HUES64 (cell line): Measurements from ENCODE around the gene RNF11.

Source experiments
- H3K27ac ChIP-seq: 2 replicates; pipeline ENCODE4 v1.7.0; 2013; ENCODE audit warnings: low read depth, low read length, inconsistent platforms
- H3K27me3 ChIP-seq: 2 replicates; pipeline ENCODE4 v1.6.1; 2013; ENCODE audit warnings: mild to moderate bottlenecking, low read length; ENCODE audit not compliant: insufficient read depth
- H3K36me3 ChIP-seq: 2 replicates; pipeline ENCODE4 v1.6.1; 2013; ENCODE audit warnings: mild to moderate bottlenecking, low read length; ENCODE audit not compliant: insufficient read depth
- H3K4me1 ChIP-seq: 2 replicates; pipeline ENCODE4 v1.6.1; 2013; ENCODE audit warnings: mild to moderate bottlenecking, low read length, moderate library complexity; ENCODE audit not compliant: insufficient read depth
- H3K4me3 ChIP-seq: 2 replicates; pipeline ENCODE4 v1.5.1; 2013; ENCODE audit warnings: mild to moderate bottlenecking, low read length, moderate library complexity
- H3K9ac ChIP-seq: 2 replicates; pipeline ENCODE4 v1.6.1; 2013; ENCODE audit warnings: mild to moderate bottlenecking, low read depth, low read length
- H3K9me3 ChIP-seq: 2 replicates; pipeline ENCODE4 v1.6.1; 2013; ENCODE audit warnings: low read depth, low read length; ENCODE audit not compliant: insufficient read depth
- WGBS: fragments of 150-250, 120-280 bp; methylation state at CpG from one replicate; pipeline ENCODE4 v1.1.7; 2013; ENCODE audit warnings: missing lambda C conversion rate; 5-methylcytosine and 5-hydroxymethylcytosine counted together

Gene RNF11

DNA sequence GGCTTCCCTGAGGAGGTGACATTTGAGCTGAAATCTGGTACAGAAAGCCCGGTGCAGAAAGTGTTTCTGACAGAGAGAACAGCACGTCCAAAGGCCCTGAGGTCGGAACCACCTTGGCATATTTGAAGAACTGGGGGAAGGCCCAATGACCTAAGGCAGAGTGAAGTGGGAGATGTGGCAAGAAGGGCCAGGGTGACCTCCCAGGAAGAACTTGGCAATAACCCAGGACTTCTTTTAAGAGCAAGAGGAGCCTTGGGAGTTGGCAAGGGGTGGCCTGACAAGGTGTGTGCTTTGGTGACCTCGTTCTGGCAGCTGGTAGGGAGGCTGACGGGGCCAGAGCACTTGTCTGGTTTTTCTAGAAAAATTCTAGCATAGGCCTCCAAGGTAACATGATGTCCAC lies 70.9 kb downstream of the RNF11 start:
- Histone ChIP-seq H3K4me3 (no peak overlapping the region), H3K27me3 (no peaks in the 10 kb centered on the region), H3K36me3 (no peaks in the 10 kb centered on the region), H3K4me1 (no peaks in the 10 kb centered on the region; the same call in 1 of the 2 replicates), H3K9ac (no peak overlapping the region), H3K27ac (no peak overlapping the region), H3K9me3 (no peaks in the 10 kb centered on the region)
- 92% methylated on average over 5 of the region's 5 CpGs for WGBS

GRCh38 chr1:51308636-51309035 lies 72.6 kb downstream of the RNF11 start:
- Histone ChIP-seq H3K4me3 (no peak overlapping the region), H3K9ac (no peak overlapping the region), H3K4me1 (no peaks in the 10 kb centered on the region; the same call in 1 of the 2 replicates), H3K27ac (no peak overlapping the region), H3K27me3 (no peaks in the 10 kb centered on the region), H3K36me3 (no peaks in the 10 kb centered on the region), H3K9me3 (no peaks in the 10 kb centered on the region)
- WGBS, result 92% methylated on average over 6 of the region's 6 CpGs

- Histone ChIP-seq H3K9me3 (no peaks in the 10 kb centered on the region), H3K36me3 (no peaks in the 10 kb centered on the region), H3K4me3 (no peak overlapping the region), H3K27ac (no peak overlapping the region), H3K4me1 (no peaks in the 10 kb centered on the region; the same call in 1 of the 2 replicates), H3K27me3 (no peaks in the 10 kb centered on the region), H3K9ac (no peak overlapping the region)
- WGBS, result 87% methylated on average over 7 of the region's 8 CpGs
Measured at GRCh38 chr1:51309291-51309690, 73.2 kb downstream of the RNF11 start.

- no peaks in the 10 kb centered on the region for H3K36me3 ChIP-seq
- H3K4me3 ChIP-seq, result no peak overlapping the region
- no peaks in the 10 kb centered on the region for H3K9me3 ChIP-seq
- no peak overlapping the region for H3K9ac ChIP-seq
- H3K27ac ChIP-seq, result no peak overlapping the region
- WGBS, result 87% methylated on average over 15 of the region's 15 CpGs
- no peaks in the 10 kb centered on the region for H3K4me1 ChIP-seq
- H3K27me3 ChIP-seq, result no peaks in the 10 kb centered on the region
Measured at GRCh38 chr1:51310871-51311613, 75.0 kb downstream of the RNF11 start.

DNA sequence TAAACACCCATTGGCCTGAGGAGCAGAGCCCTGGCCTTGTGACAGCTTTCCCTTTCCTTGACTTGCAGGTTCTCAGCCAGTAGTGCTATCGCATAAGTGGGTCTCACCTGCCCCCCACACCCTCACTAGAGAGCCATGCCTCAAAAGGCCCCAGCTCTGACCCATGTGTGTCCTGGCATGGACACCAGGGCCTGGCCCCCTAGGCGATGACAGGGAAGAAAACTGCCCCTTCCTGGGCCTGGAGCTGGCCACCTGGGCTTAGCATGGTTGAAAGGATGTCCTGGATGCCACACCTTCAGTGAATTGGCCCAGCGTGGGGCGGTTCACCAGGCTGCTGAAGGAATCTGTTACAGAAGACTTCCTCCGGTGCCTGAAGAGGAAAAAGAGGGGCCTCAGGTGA lies 75.8 kb downstream of the RNF11 start:
- H3K9me3 ChIP-seq, result no peaks in the 10 kb centered on the region
- 90% methylated on average over 5 of the region's 5 CpGs for WGBS
- H3K4me3 ChIP-seq, result no peak overlapping the region
- no peak overlapping the region for H3K27ac ChIP-seq
- H3K27me3 ChIP-seq, result no peaks in the 10 kb centered on the region
- no peaks in the 10 kb centered on the region for H3K36me3 ChIP-seq
- H3K9ac ChIP-seq, result no peak overlapping the region
- H3K4me1 ChIP-seq, result no peaks in the 10 kb centered on the region

GRCh38 chr1:51312718-51313117 lies 76.6 kb downstream of the RNF11 start:
- H3K9me3 ChIP-seq, result no peaks in the 10 kb centered on the region
- H3K36me3 ChIP-seq, result no peaks in the 10 kb centered on the region
- no peaks in the 10 kb centered on the region for H3K27me3 ChIP-seq
- H3K4me1 ChIP-seq, result no peaks in the 10 kb centered on the region
- no peak overlapping the region for H3K27ac ChIP-seq
- no peak overlapping the region for H3K9ac ChIP-seq
- 95% methylated on average over 4 of the region's 4 CpGs for WGBS
- no peak overlapping the region for H3K4me3 ChIP-seq

DNA sequence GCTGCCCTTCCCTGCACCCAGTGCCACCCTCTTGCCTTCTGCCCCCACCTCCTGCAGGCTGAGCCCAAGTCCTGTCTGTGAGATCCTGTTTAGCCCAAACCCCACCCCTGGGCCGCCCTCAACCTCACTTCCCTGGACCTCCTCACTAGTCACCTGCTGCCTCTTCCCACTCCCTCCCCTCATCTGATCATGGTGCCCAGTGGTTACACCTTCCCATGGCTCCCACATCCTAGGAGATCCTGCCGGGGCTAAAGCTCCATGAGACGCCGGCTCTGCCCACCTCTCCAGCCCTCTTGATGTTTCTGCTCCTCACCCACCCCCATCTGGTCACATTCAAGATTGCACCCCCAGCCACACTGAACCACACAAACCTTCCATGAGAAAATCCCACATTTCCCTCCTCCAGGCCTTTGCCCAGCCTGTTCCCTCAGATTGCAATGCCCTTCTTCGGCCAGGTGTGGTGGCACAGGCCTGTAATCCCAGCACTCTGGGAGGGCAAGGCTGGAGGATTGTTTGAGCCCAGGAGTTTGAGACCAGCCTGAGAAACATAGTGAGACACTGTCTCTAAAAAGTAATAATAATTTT lies 77.3 kb downstream of the RNF11 start:
- Histone ChIP-seq H3K27ac (no peak overlapping the region), H3K27me3 (no peaks in the 10 kb centered on the region), H3K36me3 (no peaks in the 10 kb centered on the region), H3K9me3 (no peaks in the 10 kb centered on the region), H3K4me3 (no peak overlapping the region), H3K9ac (no peak overlapping the region), H3K4me1 (no peaks in the 10 kb centered on the region)
- 89% methylated on average over 5 of the region's 5 CpGs for WGBS

- no peaks in the 10 kb centered on the region for H3K27me3 ChIP-seq
- no peak overlapping the region for H3K4me3 ChIP-seq
- WGBS, result 84% methylated on average over 12 of the region's 12 CpGs
- H3K27ac ChIP-seq, result no peak overlapping the region
- no peaks in the 10 kb centered on the region for H3K36me3 ChIP-seq
- H3K9ac ChIP-seq, result no peak overlapping the region
- H3K4me1 ChIP-seq, result no peaks in the 10 kb centered on the region
- H3K9me3 ChIP-seq, result no peaks in the 10 kb centered on the region
Measured at GRCh38 chr1:51313961-51314777, 78.1 kb downstream of the RNF11 start.

- Histone ChIP-seq H3K9ac (no peak overlapping the region), H3K27me3 (no peaks in the 10 kb centered on the region), H3K36me3 (no peaks in the 10 kb centered on the region), H3K4me3 (no peak overlapping the region), H3K9me3 (no peaks in the 10 kb centered on the region), H3K4me1 (no peaks in the 10 kb centered on the region), H3K27ac (no peak overlapping the region)
- WGBS, result 74% methylated on average over 3 of the region's 3 CpGs
Measured at GRCh38 chr1:51314974-51315373, 78.9 kb downstream of the RNF11 start.

DNA sequence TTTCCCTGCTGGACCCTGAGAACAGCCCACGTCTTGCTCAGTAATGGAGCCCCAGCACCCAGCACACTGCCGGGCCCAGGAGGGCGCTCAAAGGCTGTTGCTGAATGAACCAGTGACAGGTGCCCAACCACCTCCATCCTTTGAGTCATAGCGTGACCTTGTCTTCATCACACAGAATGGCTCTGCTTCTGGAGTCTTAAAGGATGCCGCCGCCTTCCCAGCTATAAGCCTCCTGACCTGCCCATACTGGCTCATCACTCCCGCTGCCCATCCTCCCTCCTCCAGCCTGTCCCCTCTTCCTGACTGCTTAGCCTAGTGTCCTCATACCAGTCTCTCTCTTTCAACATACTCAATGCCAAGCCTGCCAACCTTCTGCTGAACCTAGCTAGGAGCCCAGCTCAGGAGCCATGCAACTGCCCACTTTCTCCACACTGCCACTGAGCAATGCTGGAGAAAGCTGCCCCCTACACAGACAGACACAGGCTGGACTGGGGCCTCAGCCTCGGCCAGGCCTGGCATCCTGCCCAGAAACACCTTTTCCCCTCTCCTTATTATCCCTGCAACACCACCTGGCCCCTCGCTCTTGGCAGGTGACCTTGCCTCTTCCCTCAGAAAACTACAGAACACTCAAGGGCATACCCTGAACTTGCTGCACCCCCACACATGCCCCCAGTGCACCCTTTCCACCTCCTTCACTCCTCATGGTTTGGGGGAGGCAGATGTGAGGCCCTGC lies 80.2 kb downstream of the RNF11 start:
- Histone ChIP-seq H3K27me3 (no peaks in the 10 kb centered on the region), H3K4me1 (no peaks in the 10 kb centered on the region), H3K4me3 (no peak overlapping the region), H3K9me3 (no peaks in the 10 kb centered on the region), H3K9ac (no peak overlapping the region), H3K27ac (no peak overlapping the region), H3K36me3 (no peaks in the 10 kb centered on the region)
- WGBS, result 90% methylated on average over 9 of the region's 9 CpGs

DNA sequence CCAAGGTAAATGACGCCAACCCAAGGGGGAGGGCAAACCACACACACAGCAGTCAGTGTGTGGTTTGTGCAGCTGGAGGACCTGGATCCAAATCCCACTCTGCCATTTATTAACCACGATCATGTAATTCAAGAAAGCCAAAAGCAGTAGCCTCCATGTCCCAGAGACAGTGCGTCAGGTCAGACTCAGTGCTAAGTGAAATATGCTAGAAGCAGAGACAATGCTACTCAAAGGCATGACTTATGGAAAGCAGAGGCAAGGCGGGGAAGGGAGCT lies 80.7 kb downstream of the RNF11 start:
- WGBS, result 80% methylated on average over 3 of the region's 4 CpGs
- H3K27me3 ChIP-seq, result no peaks in the 10 kb centered on the region
- H3K36me3 ChIP-seq, result no peaks in the 10 kb centered on the region
- no peak overlapping the region for H3K4me3 ChIP-seq
- no peak overlapping the region for H3K9ac ChIP-seq
- H3K27ac ChIP-seq, result no peak overlapping the region
- no peaks in the 10 kb centered on the region for H3K4me1 ChIP-seq
- no peaks in the 10 kb centered on the region for H3K9me3 ChIP-seq
